Activated naive CD4-positive, alpha-beta T cell treated with anti-CD3 and anti-CD28 coated beads for 36 hours (primary cell): Measurements from ENCODE around the gene AJUBA. TPM values are rescaled to one million over a fixed set of nuclear protein-coding genes. Genes with fewer than 3 reads are reported as not detected.
"Not testable (repeated sequence)": the region's sequence is repeated elsewhere in the genome, so short reads cannot be mapped to it uniquely, and the experiment has no call there.

ENCODE experiments used
- CTCF ChIA-PET: fragments of 350-600 bp; sonication (Branson Sonifier 250); formaldehyde crosslinking; loops from one replicate; lab custom pipeline; 2021; ENCODE audit warnings: antibody characterized with exemption; lab: Charles Lee
- DNase-seq: peaks from one replicate; pipeline ENCODE4 v3.0.0-alpha.2; 2020
- H3K27ac Mint-ChIP-seq: one replicate; pipeline ENCODE4 v1.8.0; 2021; ENCODE audit warnings: mild to moderate bottlenecking, mixed read lengths
- H3K27me3 Mint-ChIP-seq: one replicate; pipeline ENCODE4 v1.8.0; 2021; ENCODE audit warnings: low read depth, mixed read lengths
- H3K36me3 Mint-ChIP-seq: one replicate; pipeline ENCODE4 v1.8.0; 2021; ENCODE audit warnings: low read depth, mixed read lengths
- H3K4me1 Mint-ChIP-seq: one replicate; pipeline ENCODE4 v1.8.0; 2021; ENCODE audit warnings: low read depth, mixed read lengths
- H3K4me3 Mint-ChIP-seq: one replicate; pipeline ENCODE4 v1.8.0; 2021; ENCODE audit warnings: mild to moderate bottlenecking, moderate library complexity, mixed read lengths
- H3K9me3 Mint-ChIP-seq: one replicate; pipeline ENCODE4 v1.8.0; 2021; ENCODE audit warnings: mixed read lengths
- intact Hi-C: fragments of 100-400 bp; cut with micrococcal nuclease; formaldehyde crosslinking; loops from one replicate; pipeline ENCODE4 v1.15.1; 2023
- total RNA-seq, 2 experiments: library from RNA; stranded (reverse); gene quantifications; one replicate each; pipeline ENCODE4 v1.2.3, GENCODE V29; 2021

The AJUBA gene
- total RNA-seq, 2 experiments from 2014 or later: 2.1 to 2.8 TPM

- H3K27me3 Mint-ChIP-seq: no peaks in the 10 kb centered on the region
- CTCF ChIA-PET: interaction anchor here (0.6 to 4.0 kb wide), 20 partner anchors 11 to 289 kb away, joined by 3 to 41 read pairs (median 5); partner anchors contain the start of genes AJUBA, CDH24 and PRMT5
- intact Hi-C loops: loop anchor here (2.0 to 10.0 kb wide), 4 partner anchors 49 to 1738 kb away; partner anchors contain the start of genes DCAF11, HAUS4, HNRNPC and NRL
- H3K4me1 Mint-ChIP-seq: peaks cover 36% of the 10 kb centered on the region
- H3K9me3 Mint-ChIP-seq: no peaks in the 10 kb centered on the region
- peaks cover 4% of the 10 kb centered on the region for H3K36me3 Mint-ChIP-seq
- no peak for DNase-seq
- H3K4me3 Mint-ChIP-seq: peak overlapping the region; percentile 96
- H3K27ac Mint-ChIP-seq: peak overlapping the region; percentile 98
Measured at GRCh38 chr14:23005451-23006187, 23.3 kb upstream of the AJUBA start.

DNA sequence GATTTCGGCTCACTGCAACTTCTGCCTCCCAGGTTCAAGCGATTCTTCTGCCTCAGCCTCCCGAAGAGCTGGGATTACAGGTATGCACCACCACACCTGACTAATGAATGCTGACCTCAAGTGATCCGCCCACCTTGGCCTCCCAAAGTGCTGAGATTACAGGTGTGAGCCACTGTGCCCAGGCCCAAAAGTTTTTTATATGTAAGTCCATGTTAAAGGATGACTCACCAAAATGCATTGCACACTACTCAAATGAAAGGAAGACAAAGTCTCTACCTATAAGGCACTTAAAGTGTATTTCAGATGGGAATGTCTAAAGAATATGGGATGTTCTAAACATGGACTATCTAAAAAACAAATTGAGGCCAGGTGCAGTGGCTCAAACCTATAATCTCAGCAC lies 21.9 kb upstream of the AJUBA start:
- H3K4me1 Mint-ChIP-seq: peaks cover 34% of the 10 kb centered on the region
- intact Hi-C loops: loop anchor here (10.0 kb wide), 1 partner anchor 1111 kb away; the partner anchor contains the start of genes DCAF11 and NRL
- not testable (repeated sequence) for H3K27me3 Mint-ChIP-seq, H3K27ac Mint-ChIP-seq, H3K9me3 Mint-ChIP-seq, H3K4me3 Mint-ChIP-seq, H3K36me3 Mint-ChIP-seq, DNase-seq
- CTCF ChIA-PET: interaction anchor here (0.7 to 1.5 kb wide), 2 partner anchors 9 to 51 kb away, joined by 3 to 6 read pairs; no protein-coding TSS in a partner anchor

GRCh38 chr14:23002592-23002991 lies 20.2 kb upstream of the AJUBA start:
- Mint-ChIP-seq H3K4me3 (no peak overlapping the region), H3K4me1 (peaks cover 18% of the 10 kb centered on the region), H3K9me3 (no peaks in the 10 kb centered on the region), H3K36me3 (peaks cover 4% of the 10 kb centered on the region), H3K27ac (no peak overlapping the region), H3K27me3 (no peaks in the 10 kb centered on the region)
- intact Hi-C loops: loop anchor here (10.0 kb wide), 1 partner anchor 1112 kb away; the partner anchor contains the start of genes DCAF11 and NRL
- no peak for DNase-seq
- CTCF ChIA-PET: interaction anchor here (0.6 to 3.1 kb wide), 5 partner anchors 16 to 66 kb away, joined by 3 to 9 read pairs (median 3); no protein-coding TSS in a partner anchor

GRCh38 chr14:23000860-23001259 lies 18.5 kb upstream of the AJUBA start:
- no peak for DNase-seq
- H3K4me3 Mint-ChIP-seq: no peak overlapping the region
- intact Hi-C loops: loop anchor here (10.0 kb wide), 1 partner anchor 1114 kb away; the partner anchor contains the start of genes DCAF11 and NRL
- no peak overlapping the region for H3K27ac Mint-ChIP-seq
- H3K36me3 Mint-ChIP-seq: no peaks in the 10 kb centered on the region
- H3K4me1 Mint-ChIP-seq: peaks cover 7% of the 10 kb centered on the region
- no peaks in the 10 kb centered on the region for H3K9me3 Mint-ChIP-seq
- no peaks in the 10 kb centered on the region for H3K27me3 Mint-ChIP-seq
- CTCF ChIA-PET: interaction anchor here (0.9 to 3.1 kb wide), 8 partner anchors 8 to 75 kb away, joined by 3 to 18 read pairs (median 5); partner anchors contain the start of gene AJUBA

- intact Hi-C loops: no loop called here
- H3K4me3 Mint-ChIP-seq: no peak overlapping the region
- H3K4me1 Mint-ChIP-seq: no peaks in the 10 kb centered on the region
- no peak for DNase-seq
- no peaks in the 10 kb centered on the region for H3K27me3 Mint-ChIP-seq
- H3K27ac Mint-ChIP-seq: no peak overlapping the region
- CTCF ChIA-PET: interaction anchor here (7.2 kb wide), 1 partner anchor 13 kb away, joined by 79 read pairs; no protein-coding TSS in a partner anchor
- no peaks in the 10 kb centered on the region for H3K36me3 Mint-ChIP-seq
- H3K9me3 Mint-ChIP-seq: no peaks in the 10 kb centered on the region
Measured at GRCh38 chr14:22998329-22999012, 16.1 kb upstream of the AJUBA start.

DNA sequence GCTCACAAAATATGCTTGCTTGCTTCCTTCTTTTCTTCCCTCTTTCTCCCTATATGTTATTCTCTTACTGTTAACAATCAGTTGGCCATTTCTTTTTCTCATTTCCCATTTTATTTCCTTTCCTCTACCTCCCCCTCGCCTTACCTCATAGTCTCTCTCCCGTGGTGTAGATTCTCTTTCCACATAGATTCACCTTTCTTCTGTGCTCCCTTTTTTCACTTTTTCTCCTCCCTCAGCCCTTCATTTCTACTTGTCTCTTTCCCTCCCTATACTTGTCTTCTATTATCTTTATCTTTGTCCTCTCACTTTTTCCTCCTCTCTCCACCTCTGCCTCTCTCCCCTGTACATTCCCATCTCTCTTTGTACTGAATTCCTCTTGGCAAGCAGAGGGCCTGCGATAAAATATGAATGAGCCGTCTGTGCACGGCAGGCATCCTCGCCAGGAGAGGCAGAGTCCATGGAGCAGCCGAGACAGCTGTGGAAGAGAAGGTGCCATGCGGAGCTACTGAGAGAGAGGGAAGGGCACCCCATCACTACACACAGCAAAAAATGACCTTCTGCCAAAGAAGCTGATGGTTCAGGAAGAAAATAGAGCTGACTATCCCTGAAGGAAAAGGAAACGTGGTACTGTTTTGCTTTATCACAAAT lies 15.4 kb upstream of the AJUBA start:
- H3K27ac Mint-ChIP-seq: no peak overlapping the region
- no peaks in the 10 kb centered on the region for H3K9me3 Mint-ChIP-seq
- intact Hi-C loops: no loop called here
- no peaks in the 10 kb centered on the region for H3K4me1 Mint-ChIP-seq
- H3K4me3 Mint-ChIP-seq: no peak overlapping the region
- H3K36me3 Mint-ChIP-seq: no peaks in the 10 kb centered on the region
- no peaks in the 10 kb centered on the region for H3K27me3 Mint-ChIP-seq
- CTCF ChIA-PET: interaction anchor here (7.2 to 18.5 kb wide), 2 partner anchors 12 to 58 kb away, joined by 79 to 713 read pairs; partner anchors contain the start of gene CDH24
- DNase-seq: no peak

DNA sequence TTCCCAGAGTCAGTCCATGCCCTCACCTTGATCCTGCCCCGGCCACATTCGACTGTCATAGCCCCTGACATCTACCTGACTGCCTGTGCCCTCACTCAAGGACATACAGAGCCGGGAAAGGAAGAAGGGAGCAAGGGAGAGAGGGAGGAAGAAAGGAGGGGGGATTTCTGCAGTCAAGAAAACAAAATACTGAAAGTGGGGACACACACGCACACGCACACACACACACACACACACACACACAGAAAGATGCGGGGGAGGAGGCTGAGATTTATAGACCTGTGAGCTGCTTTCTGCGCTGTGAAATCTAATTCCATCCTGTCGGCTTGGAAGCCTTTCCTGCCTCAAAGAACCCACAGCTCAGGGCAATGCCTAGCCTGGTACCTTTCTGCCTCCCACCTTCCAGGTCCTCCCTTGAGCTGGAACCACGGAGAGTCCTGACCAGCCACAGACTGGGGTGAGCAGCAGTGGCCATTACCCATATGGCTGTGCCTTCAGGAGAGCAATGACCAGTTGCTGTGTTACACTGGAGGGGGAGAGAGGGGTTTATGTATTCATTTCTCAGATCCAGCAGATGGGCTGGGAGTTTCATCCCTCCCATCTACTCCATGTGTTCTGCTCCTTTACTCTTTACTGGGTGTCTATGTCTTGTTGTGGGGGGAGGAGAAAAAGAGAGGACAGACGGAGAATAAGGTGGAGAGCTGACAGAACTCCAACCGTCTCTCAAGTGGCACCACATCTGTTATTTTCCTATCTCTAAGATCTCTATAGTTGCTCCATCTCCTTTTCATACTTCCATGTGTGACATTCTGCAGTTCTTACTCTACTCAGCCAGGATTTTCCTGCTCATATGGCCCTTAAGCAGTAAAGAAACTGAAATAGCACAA lies 14.7 kb upstream of the AJUBA start:
- intact Hi-C loops: no loop called here
- no peaks in the 10 kb centered on the region for H3K36me3 Mint-ChIP-seq
- no peak overlapping the region for H3K27ac Mint-ChIP-seq
- H3K27me3 Mint-ChIP-seq: no peaks in the 10 kb centered on the region
- no peak overlapping the region for H3K4me3 Mint-ChIP-seq
- CTCF ChIA-PET: interaction anchor here (0.9 to 18.5 kb wide), 8 partner anchors 10 to 71 kb away, joined by 3 to 713 read pairs (median 16); partner anchors contain the start of genes AJUBA and CDH24
- H3K4me1 Mint-ChIP-seq: no peaks in the 10 kb centered on the region
- H3K9me3 Mint-ChIP-seq: no peaks in the 10 kb centered on the region
- no peak for DNase-seq

GRCh38 chr14:22995889-22996625 lies 13.7 kb upstream of the AJUBA start:
- Mint-ChIP-seq H3K4me1 (no peaks in the 10 kb centered on the region), H3K27me3 (no peaks in the 10 kb centered on the region), H3K9me3 (no peaks in the 10 kb centered on the region), H3K27ac (no peak overlapping the region), H3K4me3 (no peak overlapping the region), H3K36me3 (peaks cover 1% of the 10 kb centered on the region)
- CTCF ChIA-PET: interaction anchor here (0.9 to 18.5 kb wide), 17 partner anchors 8 to 173 kb away, joined by 3 to 713 read pairs (median 8); partner anchors contain the start of genes AJUBA, CDH24, PRMT5 and PSMB11
- intact Hi-C loops: no loop called here
- DNase-seq: no peak

DNA sequence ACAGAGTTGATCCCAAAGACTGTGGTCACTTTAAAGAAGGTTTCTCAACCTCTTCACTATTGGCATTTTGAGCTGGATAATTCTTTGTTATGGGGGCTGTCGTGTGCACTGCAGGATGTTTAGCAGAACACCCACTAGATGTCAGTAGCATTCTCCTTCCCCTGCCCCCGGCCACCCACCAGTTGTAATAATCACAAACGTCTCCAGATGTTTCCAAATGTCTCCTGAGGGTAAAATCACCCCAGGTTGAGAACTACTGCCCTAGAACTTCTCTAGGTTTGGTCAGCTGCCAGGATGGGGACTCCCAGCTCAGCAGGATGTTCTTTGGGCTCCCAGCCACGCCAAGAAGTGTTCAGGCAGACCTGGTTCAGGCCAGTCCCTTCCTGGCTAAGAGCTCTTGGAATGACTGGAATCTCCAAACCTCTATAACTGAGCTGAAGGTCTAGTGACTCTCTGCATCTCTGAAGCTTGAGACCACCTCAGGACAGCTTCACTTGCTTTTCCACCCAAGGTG lies 12.5 kb upstream of the AJUBA start:
- no peaks in the 10 kb centered on the region for H3K27me3 Mint-ChIP-seq
- DNase-seq: peak; percentile 56
- H3K9me3 Mint-ChIP-seq: no peaks in the 10 kb centered on the region
- intact Hi-C loops: loop anchor here (1.0 kb wide), 1 partner anchor 63 kb away; no protein-coding TSS in a partner anchor
- H3K4me1 Mint-ChIP-seq: no peaks in the 10 kb centered on the region
- H3K36me3 Mint-ChIP-seq: peaks cover 1% of the 10 kb centered on the region
- CTCF ChIA-PET: interaction anchor here (0.6 to 18.5 kb wide), 30 partner anchors 9 to 256 kb away, joined by 3 to 713 read pairs (median 5); partner anchors contain the start of genes ACIN1, AJUBA, C14orf119 and CDH24
- H3K27ac Mint-ChIP-seq: no peak overlapping the region
- no peak overlapping the region for H3K4me3 Mint-ChIP-seq

- no peak for DNase-seq
- CTCF ChIA-PET: interaction anchor here (0.6 to 18.5 kb wide), 15 partner anchors 8 to 1225 kb away, joined by 3 to 713 read pairs (median 5); partner anchors contain the start of gene CDH24
- Mint-ChIP-seq H3K4me3 (no peak overlapping the region), H3K27me3 (no peaks in the 10 kb centered on the region), H3K9me3 (no peaks in the 10 kb centered on the region), H3K4me1 (no peaks in the 10 kb centered on the region), H3K36me3 (peaks cover 1% of the 10 kb centered on the region), H3K27ac (no peak overlapping the region)
- intact Hi-C loops: no loop called here
Measured at GRCh38 chr14:22993517-22993916, 11.2 kb upstream of the AJUBA start.
